AG04450 (cell line): Measurements from ENCODE around the gene PRPF19. TPM values are rescaled to one million over a fixed set of nuclear protein-coding genes. Genes with fewer than 3 reads are reported as not detected.

Source experiments
- CTCF ChIA-PET: fragments of 300-600, 350-600 bp; formaldehyde crosslinking; extraction: SDS; loops from one replicate; lab custom pipeline; 2022; ENCODE audit warnings: antibody characterized with exemption, inconsistent platforms; lab: Charles Lee
- POLR2A ChIA-PET: fragments of 350-600 bp; formaldehyde crosslinking; extraction: SDS; loops from one replicate; lab custom pipeline; 2021; ENCODE audit warnings: antibody characterized with exemption, inconsistent platforms; lab: Yijun Ruan, JAX
- DNase-seq: peaks from one replicate; pipeline ENCODE4 v3.0.0-alpha.2; 2011; ENCODE audit warnings: low read depth, low spot score
- H3K27ac ChIP-seq: one replicate; pipeline ENCODE4 v1.5.1; 2012; ENCODE audit warnings: low read depth, low read length, control low read depth
- H3K27me3 ChIP-seq: one replicate; pipeline ENCODE4 v1.6.0; 2012; ENCODE audit warnings: low read length; ENCODE audit not compliant: control insufficient read depth, insufficient read depth
- H3K4me3 ChIP-seq: 2 replicates; pipeline ENCODE4 v1.5.1; 2011; ENCODE audit warnings: mild to moderate bottlenecking, low read depth, low read length, control low read depth
- H3K9me3 ChIP-seq: 2 replicates; pipeline ENCODE4 v1.5.1; 2012; ENCODE audit warnings: low read length; ENCODE audit not compliant: control insufficient read depth, insufficient read depth
- CTCF ChIP-seq: IDR thresholded peaks from 2 replicates; pipeline ENCODE4 v1.5.1; 2011; ENCODE audit warnings: low read depth, low read length, control low read depth, inconsistent platforms
- polyA plus RNA-seq: library from polyadenylated mRNA; depleted of rRNA; stranded (reverse); fragments of >200 nt; gene quantifications from 2 replicates; pipeline ENCODE4 v1.2.3, GENCODE V29; 2011

The PRPF19 gene
- polyA plus RNA-seq, 1 experiment = 25.1 TPM

- TF ChIP-seq CTCF = no peak
- H3K4me3 ChIP-seq = no peak overlapping the region
- DNase-seq = no peak
- no peaks in the 10 kb centered on the region for H3K9me3 ChIP-seq
- H3K27me3 ChIP-seq = no peaks in the 10 kb centered on the region
- no peak overlapping the region for H3K27ac ChIP-seq
- ChIA-PET CTCF (no interaction called here), POLR2A (no interaction called here)
These were observed 29.5 kb upstream of the PRPF19 start for GRCh38 chr11:60935676-60936442.

- CTCF ChIA-PET = no interaction called here
- POLR2A ChIA-PET = no interaction called here
- no peak overlapping the region for H3K27ac ChIP-seq
These were observed 28.6 kb upstream of the PRPF19 start for GRCh38 chr11:60934790-60935605.

GRCh38 chr11:60934124-60934789 is 27.9 kb upstream of the PRPF19 start:
- TF ChIP-seq CTCF = no peak
- CTCF ChIA-PET = no interaction called here

More at GRCh38 chr11:60934790-60935605, 28.6 kb upstream of the PRPF19 start:
- Histone ChIP-seq H3K4me3 (no peak overlapping the region), H3K9me3 (no peaks in the 10 kb centered on the region), H3K27me3 (no peaks in the 10 kb centered on the region)
- no peak for DNase-seq
- TF ChIP-seq CTCF = no peak

GRCh38 chr11:60933416-60934123 is 27.2 kb upstream of the PRPF19 start:
- Histone ChIP-seq H3K9me3 (no peaks in the 10 kb centered on the region), H3K27me3 (no peaks in the 10 kb centered on the region), H3K27ac (no peak overlapping the region), H3K4me3 (no peak overlapping the region)
- POLR2A ChIA-PET = no interaction called here
- TF ChIP-seq CTCF = no peak
- DNase-seq = no peak
- CTCF ChIA-PET = no interaction called here

More at GRCh38 chr11:60934124-60934789, 27.9 kb upstream of the PRPF19 start:
- Histone ChIP-seq H3K9me3 (no peaks in the 10 kb centered on the region), H3K4me3 (no peak overlapping the region), H3K27me3 (no peaks in the 10 kb centered on the region), H3K27ac (no peak overlapping the region)
- POLR2A ChIA-PET = no interaction called here
- DNase-seq = no peak
